Left cardiac atrium (tissue), 4 donors: ENCODE results near the gene TREM1. TPM values are rescaled to one million over a fixed set of nuclear protein-coding genes. Genes with fewer than 3 reads are reported as not detected.
"Not testable (repeated sequence)": the region's sequence is repeated elsewhere in the genome, so short reads cannot be mapped to it uniquely, and the experiment has no call there.

ENCODE experiments used
- ATAC-seq, 2 donors: fragments of 200-7000 bp; cut with Tn5 transposase; one replicate each; pipeline ENCODE4 v1.9.1; 2020; ENCODE audit warnings: mild to moderate bottlenecking in 2 of 2, moderate library complexity in 2 of 2
- DNase-seq: peaks from one replicate; pipeline ENCODE4 v3.0.0-alpha.2; 2020
- intact Hi-C, 2 donors: fragments of 100-400 bp; cut with DNase I; formaldehyde crosslinking; loops; one replicate each; pipeline versions ENCODE4 v1.14.1 to v1.15.1; 2022 to 2023
- total RNA-seq, 2 donors: library from RNA; stranded (reverse); fragmentation: NEBNext Ultra II Directional; extraction: Animal tissue kit (Norgen Biotek cat#: 25700); gene quantifications; one replicate each; pipeline ENCODE4 v1.2.1, GENCODE V29; 2021
- donor health status: DM: no; HTN: yes; CAD: no.
- donor health status: DM: no; HTN: yes; CAD: no; lungs with severe emphysema.
- donor health status: DM: yes; HTN: yes; CAD: no.
- donor health status: Dilated cardiomyopathy.

The TREM1 gene
- total RNA-seq, 2 donors from 2014 or later: 1.7 to 3.0 TPM

DNA sequence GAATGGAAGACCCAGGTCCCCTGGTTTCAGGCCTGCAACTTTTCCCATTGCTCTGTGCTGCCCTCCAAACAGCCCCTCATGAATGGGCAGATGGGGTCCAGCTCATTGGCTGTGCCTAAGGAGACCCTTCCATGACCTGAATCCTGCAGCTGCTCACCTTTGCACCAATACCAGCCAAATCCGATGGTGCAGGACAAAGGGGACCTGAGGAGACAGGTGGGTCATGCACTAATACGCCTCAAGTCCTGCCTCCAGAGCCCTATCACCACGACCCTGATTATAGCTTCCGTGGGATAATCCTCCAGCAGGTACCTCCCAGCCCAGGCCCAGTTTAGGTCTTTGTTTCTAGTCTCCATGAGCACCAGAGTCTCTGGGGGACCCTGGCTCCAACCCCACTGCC, 16.8 kb downstream of the TREM1 start:
- DNase-seq: no peak
- intact Hi-C loops: no loop called here
- no peak for ATAC-seq

DNA sequence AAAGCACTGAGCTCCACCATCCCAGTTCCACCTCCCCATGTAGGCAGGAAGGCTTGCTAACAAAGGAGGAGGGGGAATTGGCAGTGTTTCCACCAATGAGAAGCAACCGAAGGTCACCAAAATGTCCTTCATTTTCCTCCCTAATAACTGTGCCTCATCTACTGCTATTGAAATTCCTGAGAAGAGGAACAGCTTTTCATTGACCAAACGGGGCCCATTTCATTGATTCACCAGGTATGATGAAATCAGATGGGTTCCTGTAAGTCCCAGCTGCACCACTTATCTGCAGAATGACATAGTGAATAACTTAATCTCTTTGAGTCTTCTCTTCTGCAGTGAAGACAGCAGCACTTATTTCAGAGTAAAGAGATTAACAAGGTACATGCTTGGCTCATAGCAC, 17.3 kb downstream of the TREM1 start:
- intact Hi-C loops: no loop called here
- no peak for ATAC-seq
- DNase-seq: no peak

DNA sequence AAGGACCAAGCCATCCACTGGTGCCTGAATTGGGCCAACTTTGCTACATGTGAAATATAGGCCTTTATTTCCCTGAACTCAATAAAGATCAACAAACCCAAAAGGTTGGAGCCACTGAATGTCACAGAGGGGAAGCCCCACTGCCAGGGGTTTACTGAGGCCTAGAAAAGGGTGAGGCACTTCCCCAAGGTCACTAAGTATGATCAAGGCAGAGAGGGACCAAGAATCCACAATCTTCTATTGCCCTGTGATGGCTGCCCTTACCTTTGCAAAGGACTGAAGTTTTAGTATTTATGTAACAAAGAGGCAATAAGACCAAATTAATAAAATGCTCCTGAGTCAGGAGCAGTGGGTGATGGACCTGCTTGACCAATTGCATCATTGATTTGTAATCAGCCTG, 18.0 kb downstream of the TREM1 start:
- ATAC-seq: no peak
- intact Hi-C loops: no loop called here
- no peak for DNase-seq

DNA sequence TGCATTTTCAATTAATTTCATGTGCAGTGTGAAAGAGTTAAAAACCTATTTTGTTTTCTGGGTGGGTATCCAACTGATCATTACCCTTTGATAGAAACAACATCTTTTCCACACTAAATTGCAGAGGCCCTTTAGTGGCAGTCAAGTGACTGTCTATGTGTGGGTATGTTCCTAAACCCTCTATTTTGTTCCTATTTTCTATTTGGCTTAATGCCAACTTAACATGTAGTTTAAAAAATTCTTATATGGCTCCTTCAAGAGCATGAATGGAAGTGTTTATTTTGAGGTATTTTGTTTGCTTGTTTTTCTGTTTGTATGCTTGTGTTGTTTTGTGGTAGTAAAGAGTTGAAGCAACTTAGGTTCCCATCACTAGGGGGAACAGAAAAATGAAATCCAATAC, 19.9 kb downstream of the TREM1 start:
- intact Hi-C loops: no loop called here
- DNase-seq: no peak
- ATAC-seq: no peak

DNA sequence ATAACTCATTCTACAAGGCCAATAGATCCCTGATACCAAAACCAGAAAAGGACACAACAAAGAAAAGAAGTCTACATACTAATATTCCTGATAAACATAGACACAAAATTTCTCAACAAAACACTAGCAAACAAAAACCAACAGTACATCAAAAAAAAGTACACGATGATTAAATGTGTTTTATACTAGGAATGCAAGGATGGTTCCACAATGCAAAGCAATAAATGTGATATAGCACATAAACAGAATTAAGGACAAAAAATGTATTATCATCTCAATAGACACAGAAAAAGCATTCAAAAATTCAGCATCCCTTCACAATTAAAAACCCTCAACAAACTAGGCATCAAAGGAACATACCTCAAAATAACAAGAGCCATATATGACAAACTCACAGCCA, 23.2 kb downstream of the TREM1 start:
- intact Hi-C loops: no loop called here
- ATAC-seq (no peak), DNase-seq (no peak)

DNA sequence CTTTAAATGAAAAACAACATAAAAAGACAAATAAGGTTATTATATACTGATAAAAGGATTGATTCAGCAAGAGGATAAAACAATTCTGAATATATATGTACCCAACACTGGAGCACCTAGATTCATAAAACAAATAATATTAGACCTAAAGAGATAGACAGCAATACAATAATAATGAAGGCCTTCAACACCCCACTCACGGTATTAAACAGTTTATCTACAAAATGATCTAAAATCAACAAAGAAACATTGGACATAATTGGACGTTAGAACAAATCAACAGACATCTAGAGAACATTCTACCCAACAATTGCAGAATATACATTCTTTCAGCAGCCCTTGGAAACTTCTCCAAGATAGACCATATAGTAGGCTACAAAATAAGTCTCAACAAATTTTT, 24.1 kb downstream of the TREM1 start:
- intact Hi-C loops: no loop called here
- ATAC-seq (no peak), DNase-seq (no peak)

DNA sequence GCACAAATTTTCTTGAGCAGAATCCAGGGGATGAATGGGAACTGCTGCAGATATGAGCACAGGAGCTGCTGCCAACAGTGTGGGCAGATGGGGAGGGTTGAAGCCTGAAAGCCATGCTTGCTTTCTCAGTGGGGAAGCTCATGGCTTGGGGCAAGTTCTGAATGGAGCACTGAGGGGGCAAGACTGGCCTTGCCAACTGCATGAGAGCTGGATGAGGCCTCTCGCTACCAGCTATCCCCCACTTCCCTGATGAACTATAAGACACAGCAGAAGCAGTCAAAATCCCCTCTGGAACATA, 28.3 kb downstream of the TREM1 start:
- DNase-seq (no peak), ATAC-seq (no peak)
- intact Hi-C loops: no loop called here

DNA sequence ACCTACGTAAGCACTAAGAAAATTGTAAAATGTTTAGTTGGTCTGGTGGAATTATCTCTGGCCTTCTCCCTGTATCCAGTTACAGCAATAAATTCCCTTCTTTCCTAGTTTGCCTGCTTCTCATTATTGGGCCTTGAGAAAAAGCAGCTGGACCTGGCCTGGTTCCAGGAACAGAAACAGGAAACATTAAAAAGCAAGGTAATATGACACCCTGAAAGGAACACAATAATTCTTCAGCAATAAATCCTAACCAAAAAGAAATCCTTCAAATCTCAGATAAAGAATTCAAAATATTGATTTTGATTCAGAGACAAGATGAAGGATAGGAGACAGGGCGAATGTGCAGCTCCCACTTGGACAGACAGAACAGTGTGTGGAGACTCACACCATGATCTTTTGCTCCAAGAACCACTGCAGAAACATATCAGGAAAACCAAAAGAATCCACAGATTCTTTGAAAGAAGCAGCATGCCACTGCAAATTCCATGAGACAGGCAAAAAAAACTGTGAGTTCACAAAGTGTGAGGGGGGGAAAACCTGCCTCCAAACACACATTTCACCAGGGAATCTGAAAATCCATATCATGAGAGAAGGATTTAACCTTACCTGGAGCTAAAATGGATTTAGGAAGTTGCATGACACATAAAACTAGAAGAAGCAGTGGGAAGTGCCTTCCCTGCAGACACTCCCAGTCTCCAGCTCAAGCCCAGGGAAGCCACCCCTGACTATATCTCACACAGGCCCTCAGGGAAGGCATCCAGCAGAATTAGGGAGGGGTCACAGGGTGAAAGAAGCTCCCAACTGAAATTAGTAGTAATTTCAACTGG, 28.9 kb downstream of the TREM1 start:
- ATAC-seq (no peak), DNase-seq (no peak)
- intact Hi-C loops: no loop called here

DNA sequence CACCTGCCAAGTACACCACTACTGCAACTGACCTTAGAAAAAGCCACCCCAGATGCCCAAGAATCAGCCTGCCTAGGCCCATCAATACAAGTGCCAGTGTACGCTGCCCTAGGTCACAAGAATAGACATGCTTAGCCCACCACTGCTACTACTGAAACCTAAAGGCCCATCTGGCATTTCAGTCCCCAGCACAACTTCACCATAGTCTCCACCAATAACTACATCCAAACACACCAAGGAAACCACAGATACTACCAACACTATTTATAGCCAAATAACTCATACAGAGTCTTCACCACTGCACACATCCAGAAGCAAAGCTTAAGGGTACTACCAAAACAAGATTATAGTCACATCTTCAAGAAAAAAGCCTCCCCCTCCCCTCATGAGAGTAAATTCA, 30.1 kb downstream of the TREM1 start:
- DNase-seq (no peak), ATAC-seq (no peak)
- intact Hi-C loops: no loop called here

DNA sequence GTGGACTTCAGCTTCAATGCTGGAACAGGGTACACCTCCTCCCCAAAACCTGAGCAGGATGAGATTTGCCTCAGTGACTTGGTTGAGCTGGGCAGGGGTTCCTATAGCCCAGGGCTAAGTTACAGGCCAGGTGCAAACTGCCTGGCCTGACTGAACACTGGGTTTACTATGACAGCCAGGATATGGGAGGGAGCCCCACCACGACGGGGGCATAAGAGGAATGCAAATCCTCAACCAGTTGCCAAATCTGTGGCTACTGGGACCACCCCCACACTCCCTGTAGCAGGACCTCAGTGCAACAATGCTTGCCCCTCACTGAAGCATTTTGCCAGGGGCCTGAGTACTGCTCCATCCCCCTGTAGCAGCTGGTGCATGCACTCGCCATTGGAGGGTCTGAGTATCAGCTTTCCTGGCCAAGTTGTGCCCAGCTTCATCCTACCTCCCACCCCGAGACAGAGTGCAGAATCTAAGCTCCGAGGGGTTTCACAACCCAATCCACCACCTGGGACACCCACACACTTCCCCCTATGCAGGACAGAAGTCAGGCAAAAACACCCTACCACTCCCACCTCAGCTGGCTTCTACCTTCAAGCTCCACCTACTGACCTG, 30.7 kb downstream of the TREM1 start:
- intact Hi-C loops: no loop called here
- ATAC-seq: no peak
- DNase-seq: no peak

DNA sequence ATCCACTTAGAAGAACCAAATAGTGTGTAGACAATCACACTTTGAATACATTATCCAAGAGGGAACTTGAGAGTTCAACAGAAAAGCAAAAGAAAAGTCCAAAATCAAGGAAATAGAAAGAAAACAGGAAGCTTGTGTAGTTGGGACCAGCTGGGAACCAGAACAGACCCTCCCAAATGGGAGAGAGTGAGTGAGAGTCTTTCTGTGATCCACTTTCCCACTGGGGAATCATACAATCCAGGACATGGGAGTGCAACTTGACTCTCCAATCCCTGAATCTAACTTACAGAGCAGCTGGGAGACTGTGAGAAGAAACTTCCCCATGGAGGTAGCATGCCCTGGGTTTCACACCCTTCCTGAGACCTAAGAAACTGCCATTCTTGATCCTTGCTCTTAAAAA, 31.4 kb downstream of the TREM1 start:
- no peak for DNase-seq
- no peak for ATAC-seq
- intact Hi-C loops: no loop called here

DNA sequence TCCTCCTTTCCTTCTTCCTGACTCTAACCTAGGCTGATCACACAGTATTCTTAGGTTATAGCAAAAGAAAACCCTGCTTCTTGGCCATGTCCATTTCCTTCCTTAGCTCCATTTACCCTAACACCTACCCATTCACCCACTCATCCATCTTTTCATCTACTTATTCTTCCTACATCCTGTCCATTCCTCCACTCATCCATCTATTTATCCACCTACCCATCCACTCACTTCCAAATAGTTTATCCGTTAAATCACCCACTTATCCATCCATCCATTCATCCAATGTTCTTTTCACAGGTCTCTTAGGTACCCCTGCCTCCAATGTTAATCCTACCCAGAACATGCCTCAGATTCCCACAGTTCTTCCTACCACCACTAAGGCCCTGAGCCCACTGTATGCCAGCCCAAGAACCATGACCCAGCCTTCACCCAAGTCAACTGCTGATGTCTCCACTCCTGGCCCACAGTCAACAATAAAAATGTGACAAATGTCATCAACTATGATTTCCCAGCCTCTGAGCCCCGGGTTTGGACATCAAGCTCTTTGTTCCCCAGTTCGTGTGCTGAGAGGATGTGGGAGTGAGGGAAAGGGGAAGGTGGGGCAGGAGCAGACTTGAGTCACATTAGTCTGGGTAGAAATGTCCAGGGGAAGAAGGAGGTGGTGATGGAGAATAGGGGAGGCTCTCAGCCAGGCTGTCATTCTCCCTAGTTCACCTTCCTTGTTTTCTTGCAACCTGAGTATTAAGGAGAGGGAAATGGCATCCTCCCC, 33.9 kb downstream of the TREM1 start:
- ATAC-seq: no peak
- no peak for DNase-seq
- intact Hi-C loops: no loop called here

DNA sequence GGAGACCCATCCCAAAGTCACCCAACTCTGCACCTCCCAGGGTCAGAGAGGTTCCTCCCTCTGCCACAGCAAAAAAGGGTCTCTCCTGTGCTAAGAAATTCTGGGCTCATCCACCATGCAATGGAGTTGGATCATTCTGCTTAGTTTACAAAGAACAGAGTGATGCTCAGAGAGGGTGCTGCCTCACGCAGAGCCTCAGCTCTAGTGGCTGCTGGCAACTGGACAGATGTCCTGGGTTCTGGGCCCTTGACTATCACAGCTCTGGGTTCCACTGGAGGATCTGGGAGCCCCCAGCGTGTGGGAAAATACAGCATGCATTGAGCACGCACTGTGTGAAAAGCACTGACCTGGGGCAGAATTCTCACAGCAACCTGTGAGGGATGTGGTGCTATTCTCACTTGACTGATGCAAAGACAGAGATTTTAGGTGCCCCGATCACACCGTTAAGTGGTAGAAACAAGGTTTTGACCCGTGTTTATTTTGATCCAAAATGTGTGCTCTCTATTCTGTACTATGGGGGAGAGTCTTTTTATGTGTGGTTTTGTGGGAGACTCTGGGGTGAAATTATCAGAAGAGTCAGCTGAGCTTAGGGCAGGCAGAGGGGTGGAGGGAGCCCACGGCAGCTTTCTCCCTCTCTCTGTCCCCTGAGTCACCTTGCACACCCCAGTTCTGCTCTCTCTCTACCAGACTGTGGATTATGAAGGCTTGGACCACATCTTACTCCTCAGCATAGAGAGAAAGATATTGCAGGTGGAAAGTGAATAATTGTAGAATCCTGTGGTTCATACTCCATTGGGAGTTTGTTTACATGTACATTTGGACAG, 38.4 kb downstream of the TREM1 start:
- ATAC-seq (no peak), DNase-seq (no peak)
- intact Hi-C loops: no loop called here

DNA sequence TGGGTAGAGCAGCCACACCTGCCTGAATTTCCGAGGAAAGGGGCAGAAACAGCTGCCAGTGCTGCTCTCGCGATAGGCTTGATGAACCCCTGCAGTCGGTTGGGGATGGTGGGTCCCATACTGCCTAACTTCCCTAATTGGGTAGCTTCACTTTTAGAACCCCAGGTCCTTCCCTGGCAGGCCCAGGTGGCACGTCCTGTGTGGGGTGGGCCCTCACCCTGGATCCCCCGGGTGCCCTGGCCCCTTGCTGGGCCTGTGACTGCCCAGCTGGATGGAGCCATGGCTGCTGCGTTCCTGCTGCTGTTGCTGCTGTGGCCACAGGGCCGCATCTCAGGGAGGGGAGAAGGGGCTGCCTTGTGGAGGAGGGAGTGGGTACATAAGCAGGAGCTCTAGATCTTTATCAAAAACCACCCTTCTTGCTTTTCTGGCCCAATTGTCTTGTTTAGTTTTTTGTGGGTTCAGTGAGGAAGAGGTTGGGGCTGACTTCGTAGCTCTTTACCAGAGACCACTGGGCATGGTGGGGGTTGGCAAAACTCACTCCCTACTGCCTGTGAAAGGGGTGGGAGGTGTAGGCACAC, 39.1 kb downstream of the TREM1 start:
- intact Hi-C loops: no loop called here
- DNase-seq (no peak), ATAC-seq (no peak)

DNA sequence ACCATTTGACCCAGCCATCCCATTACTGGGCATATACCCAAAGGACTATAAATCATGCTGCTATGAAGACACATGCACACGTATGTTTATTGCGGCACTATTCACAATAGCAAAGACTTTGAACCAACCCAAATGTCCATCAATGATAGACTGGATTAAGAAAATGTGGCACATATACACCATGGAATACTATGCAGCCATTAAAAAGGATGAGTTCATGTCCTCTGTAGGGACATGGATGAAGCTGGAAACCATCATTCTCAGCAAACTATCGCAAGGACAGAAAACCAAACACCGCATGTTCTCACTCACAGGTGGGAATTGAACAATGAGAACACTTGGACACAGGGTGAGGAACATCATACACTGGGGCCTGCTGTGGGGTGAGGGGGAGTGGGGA, 40.0 kb downstream of the TREM1 start:
- ATAC-seq, intact Hi-C loops, DNase-seq: not testable (repeated sequence)

DNA sequence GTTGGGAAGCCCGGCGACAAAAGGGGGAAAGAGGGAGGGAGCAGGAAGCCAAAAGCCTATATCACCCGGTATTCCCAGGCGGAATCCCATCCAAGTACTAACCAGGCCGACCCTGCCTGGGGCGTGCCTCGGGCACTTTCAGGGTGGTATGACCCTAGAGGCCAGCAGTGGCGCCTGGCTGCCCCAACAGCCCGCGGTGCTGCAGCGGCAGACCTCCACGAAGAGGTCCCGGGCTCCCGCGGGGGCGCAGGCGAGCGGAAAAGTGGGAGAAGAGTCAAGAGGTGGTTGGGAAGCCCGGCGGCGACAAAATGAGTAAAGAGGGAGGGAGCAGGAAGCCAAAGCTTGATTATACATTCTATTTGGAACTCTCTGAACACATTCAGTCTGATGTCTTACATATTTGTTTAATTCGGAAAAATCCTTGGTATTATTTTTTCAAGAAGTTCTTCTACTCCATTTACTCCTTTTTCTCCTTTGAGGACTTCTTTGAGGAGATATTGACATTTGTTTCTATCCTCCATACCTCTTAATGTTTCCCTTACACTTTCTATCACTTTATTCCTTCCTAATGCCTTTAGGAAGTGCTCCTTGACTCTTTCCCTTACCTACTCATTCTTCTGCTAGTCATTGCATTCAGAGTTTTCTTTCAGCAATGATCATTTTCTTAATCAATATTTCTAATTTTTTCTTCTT, 46.9 kb downstream of the TREM1 start:
- no peak for DNase-seq
- ATAC-seq: no peak
- intact Hi-C loops: no loop called here

DNA sequence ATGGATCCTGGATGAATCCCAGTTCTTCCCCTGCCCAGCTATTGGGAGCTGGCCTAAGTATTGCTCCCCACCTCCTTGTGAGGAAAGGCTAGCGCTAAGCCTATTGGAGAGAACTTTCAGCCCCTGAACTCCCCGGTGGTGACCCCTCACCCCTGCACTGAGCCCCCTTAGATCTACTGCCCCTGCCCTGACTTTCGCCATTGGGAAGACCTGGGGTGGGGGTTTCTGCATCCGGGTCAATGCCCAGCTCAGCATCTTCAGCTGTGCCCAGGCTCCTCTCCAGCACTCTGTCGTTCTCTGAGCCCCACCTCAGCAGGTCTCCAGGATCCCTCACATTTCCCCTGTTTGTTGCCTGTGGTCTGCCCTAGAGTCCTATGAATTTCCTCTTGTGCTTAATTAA, 49.4 kb downstream of the TREM1 start:
- DNase-seq (no peak), ATAC-seq (no peak)
- intact Hi-C loops: no loop called here

DNA sequence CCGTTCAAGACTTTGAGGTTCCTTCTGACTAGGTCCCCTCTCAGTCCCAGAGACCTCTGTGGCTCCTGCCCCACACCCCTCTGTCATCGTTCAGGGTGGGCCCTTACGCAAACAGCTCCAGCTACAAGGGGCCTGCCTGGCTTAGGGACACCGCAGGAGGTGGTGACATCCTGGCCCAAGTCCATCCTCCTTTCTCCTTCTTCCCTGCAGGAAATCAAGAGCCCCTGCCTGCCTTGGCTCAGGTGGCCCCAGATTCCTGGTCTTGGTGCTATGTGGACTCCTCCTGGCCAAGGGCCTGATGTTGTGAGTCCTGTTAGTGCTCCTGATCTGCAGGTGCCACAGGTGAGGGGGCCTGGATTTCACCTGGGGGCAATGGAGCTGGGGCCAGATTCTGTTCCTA, 50.2 kb downstream of the TREM1 start:
- ATAC-seq (no peak), DNase-seq (no peak)
- intact Hi-C loops: no loop called here

DNA sequence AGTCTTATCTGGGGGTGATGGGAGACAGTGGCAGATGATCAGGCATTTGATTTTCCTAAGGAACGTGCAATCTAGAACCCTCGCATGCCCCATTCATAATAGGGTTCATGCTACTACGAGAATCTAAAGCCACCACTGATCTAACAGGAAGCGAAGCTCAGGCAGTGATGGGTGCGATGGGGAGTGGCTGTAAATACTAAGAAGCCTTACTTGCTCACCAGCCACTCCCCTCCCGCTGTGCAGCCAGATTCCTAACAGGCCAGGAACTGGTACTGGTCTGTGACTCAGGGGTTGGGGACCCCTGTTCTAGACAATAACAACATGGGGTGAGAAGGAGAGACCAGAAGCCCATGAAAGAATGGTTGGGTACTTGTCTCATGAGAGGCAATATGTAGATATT, 53.8 kb downstream of the TREM1 start:
- no peak for DNase-seq
- ATAC-seq: no peak
- intact Hi-C loops: no loop called here
